GM18907 (cell line): Measurements from ENCODE around the gene IDH2.
"Not testable (repeated sequence)": the region's sequence is repeated elsewhere in the genome, so short reads cannot be mapped to it uniquely, and the experiment has no call there.

Source experiments
- ATAC-seq: cut with Tn5 transposase; IDR thresholded peaks from one replicate; pipeline ENCODE4 v1.9.1; 2021; ENCODE audit warnings: mild to moderate bottlenecking, moderate library complexity; ENCODE audit not compliant: unreplicated experiment

IDH2 gene

DNA sequence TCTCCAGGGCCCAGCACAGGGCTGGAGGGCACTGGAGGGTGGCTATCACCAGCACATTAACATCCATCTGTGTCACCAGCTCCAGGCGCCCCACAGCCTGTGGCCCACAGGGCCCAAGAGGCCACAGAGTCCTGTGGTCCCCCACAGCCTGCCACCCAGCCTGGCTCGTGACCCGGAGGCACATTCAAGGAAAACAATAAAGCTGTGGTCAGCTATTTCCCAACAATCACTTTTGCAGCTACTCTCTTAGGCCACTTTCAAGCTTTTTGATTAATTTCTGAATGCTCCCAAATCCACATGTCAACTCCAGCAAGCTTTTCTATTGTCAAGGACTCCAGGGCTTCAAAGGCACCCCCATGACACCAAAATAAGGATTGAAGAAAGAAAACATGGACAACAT is 16.7 kb downstream of the IDH2 start:
- ATAC-seq, result no peak

DNA sequence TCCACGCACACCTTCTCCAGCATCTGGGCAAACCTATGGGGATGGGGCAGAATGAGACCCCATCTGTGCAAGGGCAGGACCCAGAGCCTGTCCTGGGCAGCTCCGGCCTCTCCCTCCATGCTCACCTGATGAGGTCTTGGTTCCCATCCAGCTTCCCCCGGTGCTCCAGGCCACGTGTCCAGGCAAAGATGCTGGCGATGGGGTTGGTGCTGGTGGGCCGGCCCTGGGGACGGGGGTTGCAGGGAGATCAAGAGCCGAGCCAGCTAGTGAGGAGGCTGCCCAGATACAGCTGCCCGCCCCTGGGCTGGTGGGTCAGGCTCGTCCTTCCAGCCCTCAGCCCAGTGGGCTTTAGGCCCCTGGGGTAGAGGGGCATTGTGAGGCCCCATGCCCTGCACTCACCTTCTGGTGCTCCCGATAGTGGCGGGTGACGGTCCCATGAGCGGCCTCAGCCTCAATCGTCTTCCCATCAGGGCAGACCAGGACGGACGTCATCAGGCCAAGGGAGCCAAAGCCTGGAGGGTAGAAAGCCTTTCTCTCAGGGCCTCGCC is 17.3 kb downstream of the IDH2 start:
- no peak for ATAC-seq

DNA sequence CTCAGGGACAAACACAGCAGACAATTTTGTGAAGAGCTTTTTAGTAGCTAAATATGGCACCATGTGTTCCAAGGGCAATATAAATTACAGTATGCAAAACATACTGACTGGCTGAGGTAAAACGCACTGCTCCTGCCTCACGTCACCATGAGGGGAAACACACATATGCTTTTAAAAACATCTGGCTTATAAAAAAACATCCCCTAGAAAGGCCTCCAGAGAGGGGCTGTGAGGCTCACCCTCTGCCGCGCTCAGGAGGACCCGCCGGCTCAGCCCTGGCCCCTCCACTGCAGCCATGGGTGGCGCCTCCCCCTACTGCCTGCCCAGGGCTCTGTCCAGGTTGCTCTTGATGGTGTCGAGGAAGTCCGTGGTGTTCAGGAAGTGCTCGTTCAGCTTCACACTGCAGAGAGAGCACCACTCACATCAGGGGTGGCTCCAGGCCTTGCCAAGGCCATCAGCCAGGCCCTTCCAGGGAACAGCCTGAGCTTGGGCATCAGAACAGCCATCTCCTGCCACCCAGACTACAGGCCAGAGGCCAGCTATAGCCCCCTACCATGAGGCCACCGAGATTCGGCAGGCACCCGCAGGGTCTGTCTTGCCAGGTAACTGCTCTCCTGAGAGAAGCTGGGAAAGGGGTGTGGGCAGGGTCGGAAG is 18.2 kb downstream of the IDH2 start:
- ATAC-seq, result no peak

DNA sequence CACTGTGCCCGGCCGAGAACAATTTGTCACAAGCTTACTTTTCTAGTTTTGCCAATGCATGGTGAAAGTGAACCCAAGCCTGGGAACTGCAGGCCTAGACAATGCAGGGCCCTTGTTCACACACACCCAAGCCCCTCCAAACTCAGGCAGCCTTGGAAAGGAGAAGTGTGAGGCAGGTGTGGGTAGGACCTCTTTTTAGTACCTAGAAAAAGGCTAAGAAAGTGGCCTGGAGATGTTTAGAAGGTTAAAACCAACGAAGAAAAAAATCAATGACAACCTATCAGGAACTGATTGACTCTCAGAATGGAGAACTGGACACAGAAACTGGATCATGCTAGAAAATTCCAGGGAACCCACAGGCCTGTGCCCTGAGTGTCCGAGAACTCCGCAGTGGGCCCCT is 18.8 kb downstream of the IDH2 start:
- no peak for ATAC-seq

DNA sequence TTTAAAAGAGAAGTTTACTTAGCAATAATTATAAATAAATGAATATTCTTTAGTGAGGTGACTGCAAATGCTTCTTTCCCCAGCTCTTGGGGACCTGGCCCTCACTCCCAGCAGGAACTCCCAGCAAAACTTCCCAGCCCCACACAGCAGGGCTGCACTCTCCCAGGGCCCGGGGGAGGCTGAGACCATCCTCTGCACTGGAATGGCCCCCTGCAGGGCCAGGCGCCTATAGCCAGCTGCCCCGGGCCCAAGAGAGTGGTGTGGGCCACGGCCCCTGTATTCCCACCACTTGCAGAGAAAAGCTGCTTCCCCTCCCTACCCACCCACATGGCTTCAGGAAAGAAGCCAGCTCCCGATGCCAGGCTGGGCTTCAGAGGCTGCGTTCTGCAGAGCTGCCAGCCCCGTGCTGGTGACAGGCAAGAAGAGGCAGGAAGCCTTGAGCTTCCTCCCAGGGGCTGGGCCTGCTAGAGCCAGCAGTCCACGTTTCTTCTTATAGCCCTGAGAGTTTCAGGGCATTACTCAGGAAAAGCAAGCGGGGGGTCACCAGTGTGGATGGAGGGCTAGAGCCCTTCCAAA is 20.0 kb downstream of the IDH2 start:
- ATAC-seq, result no peak

DNA sequence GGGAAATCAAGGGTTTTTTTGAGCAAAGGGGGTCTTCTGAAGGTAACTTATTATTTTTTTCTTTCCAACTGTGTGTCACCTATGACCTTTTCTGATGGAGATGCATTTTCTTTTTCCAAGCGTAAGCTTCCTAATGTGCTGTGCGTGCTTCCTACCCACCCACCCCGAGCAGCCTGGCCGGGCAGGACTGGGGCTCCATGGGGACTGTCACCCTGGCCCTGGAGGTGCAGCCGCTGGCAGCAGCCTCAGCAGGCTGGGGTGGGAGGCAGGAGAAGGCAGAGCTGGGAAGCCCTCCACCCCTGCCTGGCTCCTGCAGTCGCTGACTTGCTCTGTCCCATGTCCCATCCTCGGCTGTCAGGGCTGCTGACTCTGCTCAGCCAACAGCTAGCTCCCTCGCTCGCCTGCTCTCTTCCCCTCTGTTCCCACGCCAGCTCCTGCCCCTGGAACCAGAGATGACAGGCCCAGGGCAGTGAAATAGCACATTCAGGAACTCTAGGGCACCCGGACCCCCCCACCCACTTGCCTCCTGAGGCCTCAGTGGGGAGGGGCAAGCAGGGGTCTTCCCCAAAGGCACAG is 21.4 kb downstream of the IDH2 start:
- no peak for ATAC-seq

DNA sequence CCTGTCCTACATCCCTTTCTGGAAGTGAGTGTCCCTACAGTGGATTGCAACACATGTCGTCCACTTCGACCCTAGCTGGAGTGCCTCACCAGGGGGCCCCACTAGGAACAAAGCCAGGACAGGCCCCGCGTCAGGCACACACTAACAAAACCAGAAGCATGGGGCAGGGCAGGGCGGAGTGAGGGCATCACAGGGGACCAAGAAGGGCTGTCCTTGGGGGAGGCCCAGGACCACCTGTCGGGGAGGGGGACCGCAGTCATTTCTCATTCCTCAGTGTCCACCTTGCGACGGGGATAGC is 21.9 kb downstream of the IDH2 start:
- no peak for ATAC-seq

DNA sequence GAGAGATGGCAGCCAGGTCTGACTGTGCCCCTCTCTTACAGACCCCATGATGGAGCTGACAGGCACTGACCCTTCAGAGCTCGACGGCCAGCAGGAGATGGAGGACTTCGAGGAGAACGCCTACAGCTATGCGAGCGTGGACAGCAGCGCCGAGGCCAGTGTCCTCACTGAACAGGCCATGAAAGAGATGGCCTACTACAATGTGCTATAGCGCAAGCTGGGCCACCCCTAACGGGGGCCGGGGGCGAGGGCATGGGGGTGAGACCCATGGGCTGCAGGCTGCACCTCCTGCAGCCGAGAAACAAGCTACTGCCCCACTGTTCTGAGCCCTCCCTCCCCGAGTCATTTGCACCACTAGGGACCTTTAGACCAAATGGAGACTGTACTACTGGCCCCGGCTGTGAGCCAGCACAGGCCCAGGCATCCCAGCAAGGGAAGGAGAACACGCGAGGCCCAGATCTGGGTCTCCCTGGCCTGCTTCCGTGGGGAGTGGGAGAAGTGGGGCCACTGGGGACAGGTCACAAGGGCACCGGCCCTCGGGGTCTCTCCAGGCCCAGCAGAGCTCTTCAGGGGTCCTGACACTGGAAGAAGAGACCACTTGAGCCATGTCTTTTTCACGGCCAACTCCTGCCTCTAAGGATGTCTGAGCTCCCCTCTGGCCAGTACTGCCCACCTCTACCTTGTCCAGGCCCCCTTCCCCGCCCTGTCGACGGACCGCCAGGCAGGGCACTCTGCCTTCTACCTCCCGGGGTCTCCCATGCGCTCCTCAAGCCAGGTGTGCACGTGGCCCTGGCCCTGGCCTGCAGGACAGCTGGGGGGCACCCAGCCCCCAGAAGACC is 22.4 kb downstream of the IDH2 start:
- ATAC-seq, result no peak

DNA sequence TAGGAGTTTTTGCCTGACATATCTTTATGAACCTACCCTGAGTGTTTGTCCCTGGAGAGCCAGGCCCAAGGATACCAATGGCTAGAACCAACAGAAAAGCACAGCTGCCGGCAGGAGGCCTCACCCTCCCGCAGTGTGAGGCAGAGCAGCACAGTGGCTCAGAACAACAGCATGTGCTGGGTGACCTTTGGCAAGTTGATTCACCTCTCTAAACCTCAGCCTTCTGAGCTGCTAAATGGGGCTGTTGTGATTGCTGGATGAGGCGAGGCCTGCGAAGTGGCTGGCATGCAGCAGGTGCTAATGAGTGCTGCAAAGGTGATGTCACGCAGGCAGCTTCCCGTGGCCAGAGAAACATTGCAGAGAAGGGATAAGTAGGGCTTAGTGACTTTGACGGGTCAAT is 23.3 kb downstream of the IDH2 start:
- ATAC-seq, result no peak

DNA sequence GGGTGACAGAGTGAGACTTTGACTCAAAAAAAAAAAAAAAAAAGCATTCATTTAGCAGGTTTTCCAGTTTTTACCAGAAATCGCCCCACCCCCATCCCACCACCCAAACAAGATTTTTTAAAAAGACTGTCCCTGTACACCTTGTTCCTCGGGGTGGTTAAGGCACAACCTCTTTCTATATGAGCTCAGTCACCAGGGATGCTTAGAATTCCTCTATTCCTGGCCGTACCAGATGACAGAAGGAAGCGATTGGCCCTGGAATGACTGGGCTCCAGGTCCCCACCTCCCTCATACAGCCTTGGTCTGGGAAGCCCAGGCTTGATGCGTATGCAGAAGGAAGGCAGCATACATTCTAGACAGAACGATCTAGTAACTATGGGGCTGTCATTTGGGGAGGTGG is 25.6 kb downstream of the IDH2 start:
- no peak for ATAC-seq

DNA sequence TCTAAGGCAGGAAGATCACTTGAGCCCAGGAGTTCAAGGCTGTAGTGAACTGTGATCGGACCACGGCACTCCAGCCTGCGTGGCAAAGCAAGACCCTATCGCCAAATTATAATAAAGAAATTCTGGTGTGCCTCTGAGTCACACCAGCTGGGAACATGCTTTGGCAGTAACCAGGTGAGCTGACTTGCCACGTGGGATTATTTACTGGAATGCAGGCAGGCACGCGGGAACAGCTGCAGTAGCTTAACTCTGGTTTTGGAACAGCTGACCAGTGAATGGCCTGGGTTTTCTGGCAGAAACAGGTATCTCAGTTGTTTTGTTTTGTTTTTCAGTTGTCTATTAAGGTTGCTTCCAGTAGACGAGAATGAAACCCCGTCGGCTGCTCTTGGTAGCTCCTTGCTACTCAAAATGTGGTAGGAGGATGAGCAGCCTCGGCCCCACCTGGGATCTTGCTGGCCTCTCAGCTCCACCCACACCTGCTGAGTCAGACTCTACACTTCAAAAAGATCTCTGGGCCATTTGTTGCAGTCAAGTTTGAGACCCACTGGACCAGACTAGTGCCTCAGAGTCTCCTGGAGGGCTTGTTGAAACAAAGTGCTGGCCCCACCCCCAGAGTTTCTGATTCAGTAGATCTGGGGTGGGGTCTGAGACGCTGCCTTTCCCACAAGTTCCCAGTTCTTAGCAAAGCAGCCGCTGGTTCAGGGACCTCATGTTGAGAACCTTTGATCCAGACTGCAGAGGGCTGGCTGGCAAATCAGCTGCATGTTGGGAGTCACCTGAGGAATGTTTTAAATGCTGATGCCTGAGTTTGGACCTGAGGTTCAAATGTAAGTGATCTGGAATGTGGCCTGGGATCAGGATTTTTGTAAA is 26.6 kb downstream of the IDH2 start:
- ATAC-seq, result no peak

DNA sequence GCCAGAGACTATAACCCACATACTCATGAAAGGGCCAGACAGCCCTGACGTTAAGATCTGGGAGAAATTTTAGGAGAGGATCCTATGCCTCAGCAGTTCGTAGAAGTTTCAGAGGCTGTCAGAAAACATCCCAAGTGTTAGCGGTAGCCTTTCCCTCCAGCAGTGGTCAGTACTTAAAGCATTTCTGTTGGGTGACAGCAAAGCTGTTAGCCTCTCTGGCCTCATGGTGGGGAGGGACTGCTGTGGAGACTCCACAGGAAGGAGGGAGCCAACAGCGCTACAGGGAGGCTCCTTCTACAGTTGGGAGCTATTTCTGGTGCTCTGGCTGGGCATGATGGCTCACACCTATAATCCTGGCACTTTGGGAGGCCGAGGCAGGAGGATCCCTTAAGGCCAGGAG is 27.4 kb downstream of the IDH2 start:
- no peak for ATAC-seq

DNA sequence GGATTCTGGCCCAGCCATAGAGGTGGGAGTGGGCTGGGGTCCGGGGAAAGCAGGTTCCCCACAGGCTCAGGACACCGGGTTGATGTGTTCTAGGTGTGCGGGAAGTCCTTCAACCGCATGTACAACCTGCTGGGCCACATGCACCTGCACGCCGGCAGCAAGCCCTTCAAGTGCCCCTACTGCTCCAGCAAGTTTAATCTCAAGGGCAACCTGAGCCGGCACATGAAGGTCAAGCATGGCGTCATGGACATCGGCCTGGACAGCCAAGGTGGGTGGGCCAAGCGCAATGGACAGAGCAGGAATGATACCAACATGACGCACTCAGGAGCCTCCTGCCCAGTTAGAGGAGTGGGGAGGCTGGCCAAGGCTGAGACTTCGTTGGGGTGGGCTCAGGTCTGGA is 28.2 kb downstream of the IDH2 start:
- ATAC-seq, result no peak

DNA sequence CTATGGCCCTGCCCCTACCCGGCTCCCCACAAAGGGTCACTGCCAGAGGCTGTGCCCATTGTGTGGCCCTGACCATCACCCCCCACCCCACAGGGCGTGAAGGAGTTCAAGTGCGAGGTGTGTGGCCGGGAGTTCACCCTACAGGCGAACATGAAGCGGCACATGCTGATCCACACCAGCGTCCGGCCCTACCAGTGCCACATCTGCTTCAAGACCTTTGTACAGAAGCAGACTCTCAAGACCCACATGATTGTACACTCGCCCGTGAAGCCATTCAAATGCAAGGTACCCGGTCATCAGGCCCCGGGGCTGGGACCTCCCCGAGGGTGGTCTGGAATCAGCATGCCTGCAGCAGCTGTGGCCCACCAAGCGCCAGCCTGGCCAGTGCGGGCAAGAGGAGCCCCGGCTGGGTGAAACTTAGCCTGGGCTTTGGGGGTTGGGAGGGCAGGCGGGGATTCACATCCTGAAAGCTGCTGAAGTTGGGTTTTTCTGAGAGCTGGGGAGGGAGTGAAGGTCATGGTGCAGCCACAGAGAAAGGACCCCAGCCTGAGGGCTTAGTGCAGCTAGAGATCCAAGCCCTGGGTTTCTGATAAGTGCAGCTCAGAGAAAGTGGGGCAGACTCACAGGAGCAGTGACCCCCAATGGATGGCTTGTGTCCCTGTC is 29.2 kb downstream of the IDH2 start:
- ATAC-seq, result no peak

DNA sequence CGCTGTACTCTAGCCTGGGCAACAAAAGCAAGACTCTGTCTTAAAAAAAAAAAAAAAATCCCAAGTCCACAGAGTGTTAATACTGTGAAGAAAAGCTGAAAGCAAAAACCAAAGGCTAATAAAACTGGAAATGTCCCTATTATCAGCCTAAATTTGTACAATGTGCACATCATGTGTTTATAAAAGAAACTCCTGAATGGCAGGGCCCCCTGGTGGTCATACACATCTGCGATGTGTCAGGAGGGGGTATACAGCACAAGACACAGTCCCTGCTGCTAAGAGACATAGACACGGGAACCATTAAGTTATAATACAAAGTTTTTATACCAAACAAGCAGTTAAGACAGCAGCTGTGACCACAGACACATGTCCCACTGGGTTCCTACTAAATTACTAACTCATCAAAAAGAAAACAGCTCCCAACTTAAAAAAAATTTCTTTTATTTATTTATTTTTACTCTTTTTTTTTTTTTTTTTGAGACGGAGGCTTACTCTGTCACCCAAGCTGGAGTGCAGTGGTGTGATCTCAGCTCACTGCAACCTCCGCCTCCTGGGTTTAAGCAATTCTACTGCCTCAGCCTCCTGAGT is 31.0 kb downstream of the IDH2 start:
- ATAC-seq, result no peak

DNA sequence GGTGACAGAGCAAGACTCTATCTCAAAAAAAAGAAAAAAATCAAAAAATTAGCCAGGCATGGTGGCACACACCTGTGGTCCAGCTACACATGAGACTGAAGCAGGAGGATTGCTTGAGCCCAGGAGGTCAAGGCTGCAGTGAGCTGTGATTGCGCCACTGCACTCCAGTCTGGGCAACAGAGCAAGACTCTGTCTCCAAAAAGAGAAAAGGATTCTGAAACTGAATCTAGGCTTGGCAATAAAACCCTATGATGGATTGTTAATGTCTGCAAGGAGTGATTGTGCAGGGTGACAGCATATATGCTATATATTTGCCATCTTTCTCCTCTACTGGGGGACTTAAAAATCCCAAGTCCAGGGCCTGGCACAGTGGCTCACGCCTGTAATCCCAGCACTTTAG is 31.6 kb downstream of the IDH2 start:
- ATAC-seq, result not testable (repeated sequence)

DNA sequence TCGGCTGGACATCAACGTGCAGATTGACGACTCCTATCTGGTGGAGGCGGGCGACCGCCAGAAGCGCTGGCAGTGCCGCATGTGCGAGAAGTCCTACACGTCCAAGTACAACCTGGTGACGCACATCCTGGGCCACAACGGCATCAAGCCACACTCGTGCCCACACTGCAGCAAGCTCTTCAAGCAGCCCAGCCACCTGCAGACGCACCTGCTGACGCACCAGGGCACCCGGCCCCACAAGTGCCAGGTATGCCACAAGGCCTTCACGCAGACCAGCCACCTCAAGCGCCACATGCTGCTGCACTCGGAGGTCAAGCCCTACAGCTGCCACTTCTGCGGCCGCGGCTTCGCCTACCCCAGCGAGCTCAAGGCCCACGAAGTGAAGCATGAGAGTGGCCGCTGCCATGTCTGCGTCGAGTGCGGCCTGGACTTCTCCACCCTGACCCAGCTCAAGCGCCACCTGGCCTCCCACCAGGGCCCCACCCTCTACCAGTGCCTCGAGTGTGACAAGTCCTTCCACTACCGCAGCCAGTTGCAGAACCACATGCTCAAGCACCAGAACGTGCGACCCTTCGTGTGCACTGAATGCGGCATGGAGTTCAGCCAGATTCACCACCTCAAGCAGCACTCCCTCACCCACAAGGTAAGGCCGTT is 34.2 kb downstream of the IDH2 start:
- ATAC-seq, result no peak

DNA sequence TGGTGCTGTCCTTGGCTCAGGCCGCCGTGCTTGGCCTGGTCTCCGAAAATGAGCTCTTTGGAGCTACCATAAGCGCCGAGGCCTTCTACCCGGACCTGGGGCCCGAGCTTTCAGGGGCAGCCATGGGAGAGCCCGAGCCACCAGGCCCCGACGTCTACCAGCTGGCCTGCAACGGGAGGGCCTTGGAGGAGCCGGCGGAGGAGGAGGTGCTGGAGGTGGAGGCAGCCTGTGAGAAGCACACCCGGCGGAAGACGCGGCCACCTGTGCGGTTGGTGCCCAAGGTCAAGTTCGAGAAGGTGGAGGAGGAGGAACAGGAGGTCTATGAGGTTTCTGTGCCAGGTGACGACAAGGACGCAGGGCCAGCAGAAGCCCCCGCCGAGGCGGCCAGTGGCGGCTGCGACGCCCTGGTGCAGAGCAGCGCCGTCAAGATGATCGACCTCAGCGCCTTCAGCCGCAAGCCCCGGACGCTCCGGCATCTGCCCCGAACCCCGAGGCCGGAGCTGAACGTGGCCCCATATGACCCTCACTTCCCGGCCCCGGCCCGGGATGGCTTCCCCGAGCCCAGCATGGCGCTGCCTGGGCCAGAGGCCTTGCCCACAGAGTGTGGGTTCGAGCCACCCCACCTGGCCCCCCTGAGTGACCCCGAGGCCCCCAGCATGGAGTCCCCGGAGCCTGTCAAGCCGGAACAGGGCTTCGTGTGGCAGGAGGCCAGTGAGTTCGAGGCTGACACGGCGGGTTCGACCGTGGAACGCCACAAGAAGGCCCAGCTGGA is 34.9 kb downstream of the IDH2 start:
- no peak for ATAC-seq

DNA sequence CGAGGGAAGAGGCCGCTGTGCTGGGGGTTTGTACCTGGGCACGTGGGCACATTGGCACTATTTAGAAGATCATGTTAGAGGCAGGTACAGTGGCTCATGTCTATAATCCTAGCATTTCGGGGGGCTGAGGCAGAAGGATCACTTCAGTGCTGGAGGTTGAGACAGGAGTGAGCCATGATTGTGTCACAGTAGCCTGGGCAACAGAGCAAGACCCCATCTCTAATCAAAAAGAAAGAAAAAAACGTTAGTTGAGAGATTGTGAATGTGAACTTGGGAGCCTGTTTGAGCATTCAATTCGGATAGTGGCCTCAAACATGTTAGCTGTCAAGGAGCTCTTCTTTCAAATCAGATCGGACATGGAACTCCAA is 36.6 kb downstream of the IDH2 start:
- no peak for ATAC-seq
